Stimulated activated CD8-positive, alpha-beta memory T cell treated with anti-CD3 and anti-CD28 coated beads, Interleukin-15, amount 100 ng/mL, for 48 hours (primary cell): Measurements from ENCODE around the gene NRXN3.

Experiments used
- DNase-seq, 2 donors: peaks; one replicate each; pipeline ENCODE4 v3.0.0-alpha.2; 2020; ENCODE audit warnings: low read depth in 2 of 2

NRXN3 gene

DNA sequence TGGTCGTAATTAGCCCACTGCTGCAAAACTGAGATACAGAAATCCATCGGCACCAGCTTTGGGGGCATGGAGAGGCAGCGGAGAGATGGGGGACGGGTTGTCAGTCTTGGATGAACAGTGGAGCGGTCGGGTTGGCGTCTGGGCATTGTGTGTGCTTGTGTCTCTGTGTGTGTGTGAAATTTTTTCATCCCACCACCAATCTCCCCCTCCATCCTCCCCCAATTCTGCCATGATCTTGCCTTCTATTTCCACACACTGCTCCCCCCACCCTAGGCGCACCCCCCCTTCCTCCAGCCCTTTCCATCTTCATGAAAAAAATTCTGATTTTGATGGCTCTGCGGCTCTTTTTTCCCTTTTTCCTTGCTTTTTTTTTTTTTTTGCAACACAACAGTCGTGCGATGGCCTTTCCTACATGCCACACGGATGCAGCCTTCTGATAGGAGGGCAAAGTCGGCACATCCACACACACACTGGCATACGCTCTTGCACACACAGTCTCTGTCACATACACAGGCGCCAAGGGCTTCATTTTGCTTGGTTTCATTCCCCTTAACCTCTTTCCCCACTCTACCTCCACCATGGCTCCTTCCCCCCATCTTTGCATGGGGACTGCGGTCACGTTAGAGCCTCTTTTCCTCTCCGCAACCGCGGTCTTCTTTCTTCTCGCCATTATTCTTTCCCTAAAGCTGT is 3.3 kb downstream of the NRXN3 start:
- DNase-seq = no peak

DNA sequence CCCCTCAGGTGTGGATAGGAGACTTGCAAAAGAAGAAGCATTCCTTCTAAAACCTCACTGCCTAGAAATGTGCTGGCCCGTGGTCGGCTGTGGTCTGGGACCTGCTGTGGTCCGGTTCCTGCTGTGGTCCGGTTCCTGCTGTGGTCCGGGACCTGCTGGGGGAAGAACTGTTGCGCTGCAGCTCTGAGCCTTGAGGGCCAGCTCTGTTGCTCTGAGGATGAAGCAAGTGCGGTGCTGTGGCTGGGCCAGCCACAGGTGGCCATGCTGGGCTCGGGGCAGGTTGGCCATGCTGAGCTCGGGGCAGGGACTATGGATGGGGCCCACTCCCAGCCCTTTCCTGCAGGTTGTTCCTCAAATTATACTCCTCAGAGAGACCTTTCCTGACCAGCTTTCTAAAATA is 5.2 kb downstream of the NRXN3 start:
- DNase-seq = no peak

DNA sequence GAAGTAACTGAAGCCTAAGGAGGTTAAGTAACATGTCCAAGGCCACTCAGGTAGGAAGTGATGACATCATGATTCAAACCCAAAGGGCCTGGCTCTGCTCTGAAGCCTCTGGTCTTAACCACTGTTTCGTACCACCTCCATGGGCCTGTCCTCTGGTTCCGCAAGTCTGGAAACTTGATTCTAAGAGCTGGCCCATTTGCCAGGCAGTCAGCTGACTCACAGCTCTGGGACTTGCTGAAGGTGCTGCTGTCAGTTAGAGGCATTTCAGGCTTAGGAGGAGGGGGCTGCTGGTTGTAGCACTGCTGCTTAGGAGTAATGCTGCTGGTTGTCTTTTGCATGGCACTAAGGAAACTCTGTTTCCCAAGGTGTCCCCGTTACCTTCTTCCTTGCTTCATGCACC is 7.9 kb downstream of the NRXN3 start:
- no peak for DNase-seq

DNA sequence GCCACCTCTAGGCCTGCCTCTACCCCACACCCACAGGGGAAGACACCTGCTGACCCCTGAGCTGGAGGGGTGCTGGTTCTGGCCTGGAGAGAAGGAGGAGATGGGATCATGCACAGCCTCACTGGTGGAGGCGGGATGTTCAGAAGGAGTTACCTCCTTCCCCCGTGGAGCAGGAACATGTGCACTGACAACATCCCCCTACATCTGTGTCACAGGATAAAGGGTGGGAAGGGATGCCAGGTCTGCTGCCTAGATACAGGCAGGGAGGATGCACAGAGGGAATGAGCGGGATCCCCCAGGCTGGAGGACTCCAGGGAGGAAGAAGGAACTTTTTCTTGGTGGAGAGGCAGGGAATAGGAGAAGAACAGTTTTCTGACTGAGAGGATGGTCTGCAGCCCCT is 8.8 kb downstream of the NRXN3 start:
- DNase-seq = no peak

DNA sequence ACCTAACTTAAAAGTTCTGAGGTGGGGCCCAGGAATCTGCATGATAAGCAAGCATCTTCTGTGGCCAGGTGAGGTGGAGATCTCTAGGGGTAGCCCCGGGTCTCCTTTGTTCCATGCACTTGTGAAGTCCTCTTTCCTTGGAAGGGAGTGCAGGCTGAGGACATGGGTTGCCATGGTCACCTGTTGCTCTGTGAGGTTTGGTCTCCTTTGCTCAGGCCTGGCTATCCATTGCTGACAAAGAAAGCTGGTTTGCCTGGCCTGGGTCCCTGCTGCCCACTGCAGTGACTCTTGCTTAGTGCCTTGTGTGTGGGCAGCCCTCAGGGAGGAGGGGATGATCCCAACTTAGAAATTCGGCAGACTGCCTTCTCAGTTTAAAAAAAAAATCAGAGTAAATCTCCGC is 11.1 kb downstream of the NRXN3 start:
- DNase-seq = no peak

DNA sequence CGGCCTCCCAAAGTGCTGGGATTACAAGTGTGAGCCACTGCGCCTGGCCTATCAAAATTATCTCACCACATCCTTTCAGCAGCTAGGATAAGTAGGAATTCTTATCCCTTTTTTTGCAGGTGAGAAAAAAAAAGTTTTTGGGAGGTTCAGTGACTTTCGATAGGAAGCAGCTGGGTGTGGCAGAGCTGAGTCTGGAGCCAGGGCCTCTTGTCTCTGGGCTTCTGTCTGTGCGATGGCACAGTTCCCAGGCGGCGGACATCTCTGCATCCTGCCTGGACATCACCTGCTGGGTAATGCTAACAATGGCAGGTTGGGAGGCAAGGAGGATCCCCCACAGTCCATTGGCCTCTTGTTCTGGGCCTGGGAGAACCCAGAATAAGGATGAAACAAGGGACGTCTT is 12.5 kb downstream of the NRXN3 start:
- DNase-seq = no peak

DNA sequence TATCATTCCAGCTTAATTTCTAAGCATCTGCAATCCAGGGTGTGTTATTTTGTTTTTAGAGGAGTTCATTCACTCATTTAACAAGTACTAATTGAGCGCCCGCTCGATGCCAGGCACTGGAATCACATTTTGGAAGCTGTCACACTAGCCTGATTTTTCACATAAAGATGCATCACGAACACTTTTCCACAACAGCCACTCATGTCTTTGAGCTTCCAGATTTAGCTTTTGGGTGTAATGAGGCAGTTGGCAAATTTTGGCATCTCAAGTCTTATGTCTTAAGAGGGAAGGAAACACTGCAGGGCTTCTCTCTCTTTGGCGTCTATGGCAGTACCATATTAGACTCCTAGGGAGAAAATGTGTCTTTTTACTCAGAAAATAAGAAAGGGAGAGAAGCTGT is 14.0 kb downstream of the NRXN3 start:
- no peak for DNase-seq

DNA sequence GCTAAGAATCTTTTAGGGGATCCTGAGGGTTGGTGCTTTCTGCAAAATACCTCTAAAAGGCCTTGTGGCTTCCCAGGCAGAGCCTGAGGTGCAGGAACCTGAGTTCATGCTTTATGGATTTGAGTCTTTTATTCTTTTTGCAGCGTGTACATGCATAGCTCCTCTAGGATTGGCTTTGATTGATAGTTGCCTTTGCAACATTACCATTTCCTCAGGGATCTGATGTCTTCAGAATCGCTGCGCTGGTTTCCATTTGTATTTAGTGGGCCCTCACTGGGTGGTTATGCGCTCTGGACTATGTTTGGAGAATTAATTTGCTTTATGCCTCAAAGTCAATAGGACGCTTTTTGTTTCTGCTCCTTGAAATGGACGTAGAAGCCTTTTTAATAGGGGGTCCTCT is 16.1 kb downstream of the NRXN3 start:
- DNase-seq = no peak

DNA sequence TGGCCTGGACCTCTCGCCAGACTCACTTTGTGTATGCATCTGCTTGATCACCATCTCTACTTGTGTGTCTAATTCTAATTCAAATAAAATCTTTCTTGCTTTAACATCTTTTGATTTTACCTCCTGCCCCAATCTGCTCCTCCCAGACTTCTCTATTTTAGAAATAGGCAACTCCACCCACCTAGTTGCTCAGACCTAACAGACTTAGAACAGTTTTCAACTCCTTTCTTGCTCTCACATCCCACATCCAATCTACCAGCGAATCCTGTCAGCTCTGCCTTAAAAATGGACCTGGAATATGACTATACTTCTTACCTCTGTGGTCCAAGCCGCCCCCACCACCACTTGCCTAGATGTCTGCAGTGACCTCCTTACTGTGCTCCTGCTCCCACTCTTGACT is 18.7 kb downstream of the NRXN3 start:
- DNase-seq = no peak

DNA sequence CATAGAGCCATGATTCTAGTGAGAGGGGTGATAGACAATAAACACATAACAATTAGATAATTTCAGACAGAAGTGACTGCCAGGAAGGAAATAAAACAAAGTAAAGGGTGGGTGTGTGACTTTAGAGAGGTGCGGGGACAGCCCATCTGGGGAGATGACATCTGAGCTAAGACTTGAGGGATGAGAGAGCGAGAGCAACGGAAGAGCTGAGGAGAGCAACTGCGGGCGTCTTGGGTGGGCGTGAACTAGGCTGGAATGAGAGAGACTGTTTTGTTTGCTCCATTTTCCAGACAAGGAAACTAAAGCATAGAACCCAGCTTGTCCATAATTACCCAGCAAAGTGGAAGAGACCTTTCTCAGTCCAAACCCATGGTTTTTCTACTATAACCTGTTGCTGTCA is 25.3 kb downstream of the NRXN3 start:
- DNase-seq = no peak

DNA sequence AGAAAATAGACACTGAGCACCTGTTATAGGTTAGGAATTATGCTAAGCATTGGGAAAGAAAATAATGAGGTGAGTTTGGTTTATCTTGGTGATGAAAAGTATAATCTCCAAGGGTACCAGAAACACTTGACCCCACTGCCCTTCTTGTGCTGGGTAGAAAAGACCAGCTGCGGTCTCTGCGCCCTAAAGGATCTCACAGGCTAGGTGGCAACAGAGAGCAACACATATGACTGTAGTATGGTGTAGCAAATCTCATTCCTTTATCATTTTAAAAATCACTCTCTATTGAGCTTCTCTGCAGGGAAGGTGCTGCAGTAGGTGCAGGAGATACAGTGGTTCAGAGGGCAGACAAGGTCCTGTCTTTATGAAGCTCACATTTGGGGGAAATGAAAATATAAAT is 26.1 kb downstream of the NRXN3 start:
- DNase-seq = no peak

DNA sequence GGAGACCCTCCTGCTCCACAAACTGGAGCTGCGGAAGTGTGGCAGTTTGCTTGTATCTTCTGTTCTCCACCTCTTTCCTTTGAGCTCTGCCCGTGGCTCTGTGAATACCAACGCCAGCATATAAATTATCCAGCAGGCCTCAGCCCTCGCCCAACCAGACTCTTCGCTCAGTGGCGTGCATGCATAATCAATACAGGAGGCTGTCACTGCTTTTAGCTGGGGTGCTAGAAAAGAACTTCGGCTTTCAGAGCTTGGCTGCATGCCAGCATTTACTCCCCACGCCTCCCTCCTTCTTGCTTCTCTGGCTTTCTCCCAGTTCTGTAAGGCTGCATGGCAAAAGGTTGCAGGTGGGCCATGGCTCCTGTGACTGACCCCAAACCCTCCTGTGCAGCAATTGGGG is 26.9 kb downstream of the NRXN3 start:
- no peak for DNase-seq

DNA sequence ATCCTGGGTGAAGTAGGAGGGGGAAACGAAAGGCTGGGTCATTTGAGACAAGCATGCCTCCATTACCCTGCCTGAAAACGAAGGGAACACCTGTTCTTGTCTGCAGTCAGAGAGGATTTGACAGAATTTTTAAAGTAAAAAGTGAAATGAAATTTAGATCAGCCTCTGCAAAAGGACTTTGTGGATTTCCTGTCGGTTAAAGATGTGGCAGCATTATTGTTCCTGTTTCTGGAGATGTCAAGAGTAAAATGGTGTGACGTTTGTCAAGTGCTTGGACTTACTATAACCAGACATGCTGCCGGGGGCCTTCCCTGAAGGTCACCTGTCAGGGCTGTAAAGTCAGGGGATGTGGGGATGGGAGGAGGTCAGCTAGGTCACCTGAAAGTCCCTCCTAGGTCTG is 32.0 kb downstream of the NRXN3 start:
- DNase-seq = no peak

DNA sequence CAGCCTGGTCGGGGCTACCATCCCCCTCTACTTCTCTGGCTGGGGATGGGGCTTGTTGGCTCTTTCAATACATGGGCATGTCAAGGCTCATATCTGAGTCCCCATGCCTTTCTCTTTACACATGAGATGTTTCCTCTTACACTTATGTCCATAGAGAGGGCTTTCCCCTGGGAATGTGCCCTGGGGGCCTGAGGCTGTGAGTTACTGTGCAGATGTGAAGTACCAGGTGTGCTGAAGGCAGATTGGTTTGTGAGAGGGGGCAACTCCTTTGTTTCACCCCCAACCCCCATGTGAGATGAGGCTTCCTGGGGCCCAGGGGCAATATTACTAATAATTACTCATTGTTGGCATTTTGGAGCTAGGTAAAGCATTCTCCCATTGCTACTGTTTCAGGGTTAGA is 32.8 kb downstream of the NRXN3 start:
- no peak for DNase-seq

DNA sequence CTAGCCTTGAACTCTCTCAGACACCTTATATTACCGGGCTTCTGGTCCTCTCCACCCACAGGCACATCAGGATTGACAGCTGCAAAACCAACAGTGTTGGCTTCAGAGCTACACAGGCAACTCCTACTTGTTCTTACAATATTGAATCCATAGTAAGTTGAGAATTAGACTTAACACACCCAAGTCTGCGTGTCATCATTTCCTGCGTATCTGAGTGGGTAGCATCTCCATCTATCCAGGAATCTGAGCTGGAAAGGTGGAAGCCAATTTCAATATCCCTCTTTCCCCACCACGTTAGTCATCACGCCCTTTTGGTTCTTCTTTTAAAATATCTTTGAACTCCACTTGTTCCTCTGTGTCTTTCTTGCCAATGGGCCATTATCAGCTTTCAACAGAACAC is 37.2 kb downstream of the NRXN3 start:
- DNase-seq = no peak

DNA sequence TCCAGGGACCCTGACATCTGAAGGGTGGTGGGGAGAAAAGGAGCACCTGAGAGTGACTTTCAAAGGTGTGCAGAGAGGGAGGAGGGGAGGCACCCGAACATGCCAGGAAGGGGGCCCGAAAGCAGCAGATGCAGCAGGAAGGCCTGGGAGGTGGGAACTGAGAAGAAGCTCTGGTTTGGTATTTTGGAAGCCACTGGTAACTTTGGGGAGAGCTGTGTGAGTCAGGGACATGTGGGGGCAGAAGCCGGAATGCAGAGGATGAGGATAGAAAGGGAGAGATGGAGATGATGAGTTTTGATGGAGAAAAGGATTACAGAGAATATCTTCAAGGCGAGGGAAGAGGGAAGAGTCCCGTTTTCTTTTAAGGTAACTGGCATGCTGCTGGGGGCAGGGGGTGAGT is 50.1 kb downstream of the NRXN3 start:
- DNase-seq = no peak

DNA sequence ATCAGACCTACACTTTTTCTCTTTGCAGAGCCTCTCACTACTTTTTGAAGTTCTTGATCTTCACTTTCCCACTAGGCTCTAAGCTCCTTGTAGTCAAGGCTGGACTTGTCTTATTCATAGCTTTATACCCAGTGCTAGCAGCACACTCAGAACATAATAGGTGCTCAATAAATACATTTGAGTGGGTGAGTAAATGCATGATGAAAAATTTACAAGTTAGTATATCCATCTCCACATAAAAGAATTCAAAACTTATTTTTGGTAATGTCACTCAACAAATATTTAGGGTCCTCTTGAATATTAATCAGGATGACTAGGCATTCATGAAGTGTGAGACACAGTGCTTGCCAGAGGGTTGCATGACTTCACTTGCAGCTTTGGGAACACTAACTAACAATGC is 52.6 kb downstream of the NRXN3 start:
- DNase-seq = no peak

DNA sequence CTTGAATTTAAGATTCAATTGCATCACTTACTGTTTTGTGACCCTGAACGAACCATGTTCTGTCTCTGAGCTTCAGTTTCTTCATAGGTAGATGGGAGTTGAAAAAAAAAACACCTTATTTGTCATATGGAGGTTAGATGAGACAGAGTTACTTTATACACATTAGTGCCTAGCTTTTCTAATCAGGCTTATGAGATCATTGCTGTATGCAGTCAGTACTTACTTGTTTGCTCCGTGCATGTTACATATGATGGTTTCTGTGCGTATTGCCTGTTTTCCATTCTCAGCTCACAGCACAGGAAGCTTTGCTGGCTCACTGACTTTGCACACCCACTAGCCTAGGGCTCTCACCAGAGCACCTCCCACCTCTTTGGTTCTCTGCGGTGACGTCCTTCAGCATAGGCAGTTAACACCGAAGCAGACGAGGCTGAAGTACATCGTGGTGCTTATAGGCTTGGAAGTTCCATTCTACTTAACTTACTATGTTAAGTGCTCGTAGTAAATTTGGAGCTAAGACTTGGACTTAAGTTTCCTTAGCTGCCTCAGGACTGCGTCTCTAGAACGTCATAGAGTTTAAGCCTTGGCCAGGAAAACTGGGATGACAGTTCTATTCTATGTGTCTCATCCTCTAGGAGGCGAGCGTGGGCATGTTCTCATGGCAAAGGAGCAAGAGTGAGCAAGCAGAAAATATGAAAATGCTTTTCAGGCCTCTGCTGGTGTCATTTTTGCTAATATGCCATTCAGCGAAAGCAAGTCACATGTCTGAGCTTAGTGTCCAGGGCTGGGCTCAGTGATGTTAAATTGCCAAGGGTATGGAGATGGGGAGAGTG is 57.3 kb downstream of the NRXN3 start:
- no peak for DNase-seq

DNA sequence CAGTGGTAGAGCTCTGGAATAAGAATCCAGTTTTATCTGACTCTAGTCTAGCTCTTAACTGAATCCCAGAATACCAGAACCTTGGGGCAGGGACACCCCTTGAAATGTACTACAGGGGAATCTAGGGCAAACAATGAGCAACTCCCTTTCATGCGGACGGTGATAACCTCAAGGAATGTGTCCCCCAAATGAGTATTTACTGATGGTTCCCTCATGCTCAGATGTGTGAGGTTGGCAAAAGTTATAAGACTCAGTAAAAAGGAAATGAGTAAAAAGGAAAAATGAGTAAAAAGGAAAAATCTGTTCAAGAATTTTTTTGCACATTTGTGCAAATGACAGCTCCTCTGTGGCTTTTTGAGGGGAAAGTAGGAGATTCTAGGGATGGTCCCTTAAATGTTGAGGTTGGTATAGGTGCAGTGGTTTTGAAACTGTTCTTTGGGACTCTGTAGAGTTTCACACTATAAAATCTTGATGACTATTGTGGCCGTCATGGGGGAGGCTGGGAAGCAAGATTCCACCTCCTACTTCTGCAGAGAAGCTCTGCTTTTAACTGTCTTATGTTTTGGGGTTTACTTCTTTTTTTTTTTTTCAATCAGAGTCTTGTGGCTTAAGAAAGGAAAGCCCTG is 58.6 kb downstream of the NRXN3 start:
- DNase-seq = no peak

DNA sequence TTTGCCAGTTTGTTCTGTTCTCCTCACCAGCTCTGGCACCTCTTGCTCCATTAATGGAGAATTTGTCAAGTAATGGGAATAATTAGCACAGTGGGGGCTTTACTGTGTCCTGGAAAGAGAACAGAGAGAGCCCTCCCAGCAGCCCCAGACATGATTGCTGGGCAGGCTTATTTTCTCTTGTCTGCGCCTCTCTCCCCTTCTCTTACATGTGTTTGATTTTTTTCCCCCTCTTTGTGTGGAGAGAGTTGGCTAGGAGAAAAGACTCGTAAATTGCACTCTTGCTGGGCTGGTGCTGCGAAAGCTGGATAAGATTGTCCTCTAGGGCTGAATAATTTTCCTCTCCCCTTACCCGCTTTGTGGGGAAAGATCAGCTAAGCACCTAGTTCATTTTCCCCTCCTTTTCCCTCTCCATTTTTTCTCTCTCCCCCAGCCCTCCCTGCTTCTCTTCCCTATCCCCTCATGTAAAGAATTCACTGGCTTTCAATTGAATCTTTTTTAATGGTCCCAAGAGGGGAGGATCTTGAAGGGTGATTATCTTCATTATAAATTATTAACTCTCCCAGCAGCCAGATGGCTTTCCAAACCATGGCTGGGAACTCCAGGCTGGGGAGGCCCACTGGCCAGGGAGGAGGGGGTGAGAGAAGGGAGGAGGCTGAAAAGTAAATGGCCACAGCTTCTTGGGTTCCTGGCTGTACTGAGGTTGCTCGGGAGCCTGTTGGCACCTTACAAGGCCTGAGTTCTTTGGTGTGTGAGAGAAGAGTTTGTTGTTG is 62.2 kb downstream of the NRXN3 start:
- DNase-seq = no peak

DNA sequence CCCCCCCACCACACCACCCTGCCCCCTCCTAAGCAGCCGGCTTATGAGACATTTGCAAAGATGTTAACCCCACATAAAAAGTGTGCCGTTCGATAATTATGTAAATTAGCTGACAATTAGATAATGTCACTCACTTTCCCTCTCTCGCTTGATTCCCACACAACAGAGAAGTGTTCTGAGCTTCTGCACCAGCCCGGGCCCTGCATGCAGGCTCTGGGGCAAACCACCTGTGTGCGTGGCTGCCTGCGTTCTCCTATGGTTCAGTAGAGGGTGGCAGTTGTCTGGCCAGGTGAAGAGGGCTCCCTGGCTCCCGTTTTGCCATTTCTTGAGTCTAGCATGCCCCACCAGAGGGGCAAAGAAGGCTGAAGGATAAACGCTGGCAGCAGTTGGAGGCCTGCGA is 68.0 kb downstream of the NRXN3 start:
- no peak for DNase-seq

DNA sequence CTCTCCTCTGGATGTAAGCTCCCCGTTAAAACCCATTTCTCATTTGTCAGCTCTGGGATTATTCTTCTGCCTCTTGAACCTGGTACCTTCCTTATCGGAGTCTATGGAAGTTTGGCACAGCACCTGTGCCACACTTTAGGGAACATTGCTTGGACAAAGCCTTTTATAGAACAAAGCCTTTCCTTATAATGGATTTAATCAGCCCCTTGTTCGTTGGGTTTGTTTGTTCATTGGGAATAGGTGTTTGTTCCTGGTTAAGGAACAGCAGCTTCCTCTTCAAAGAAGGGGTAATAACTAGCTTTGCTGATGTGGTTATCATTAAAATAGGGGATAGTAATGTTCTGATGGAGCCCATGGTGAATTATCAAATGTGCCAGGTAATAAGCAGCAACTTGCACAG is 70.4 kb downstream of the NRXN3 start:
- DNase-seq = no peak
